Measurements from ENCODE around the gene CXCR4. TPM values are rescaled to one million over a fixed set of nuclear protein-coding genes. Genes with fewer than 3 reads are reported as not detected.

Gene CXCR4
- total and polyA plus RNA-seq, 9 of the 15 experiments (the other 6 are each of a cell fraction or from before 2014, with no cell fraction given) = 0.07 to 0.45 (median 0.17) TPM; not detected in 3

DNA sequence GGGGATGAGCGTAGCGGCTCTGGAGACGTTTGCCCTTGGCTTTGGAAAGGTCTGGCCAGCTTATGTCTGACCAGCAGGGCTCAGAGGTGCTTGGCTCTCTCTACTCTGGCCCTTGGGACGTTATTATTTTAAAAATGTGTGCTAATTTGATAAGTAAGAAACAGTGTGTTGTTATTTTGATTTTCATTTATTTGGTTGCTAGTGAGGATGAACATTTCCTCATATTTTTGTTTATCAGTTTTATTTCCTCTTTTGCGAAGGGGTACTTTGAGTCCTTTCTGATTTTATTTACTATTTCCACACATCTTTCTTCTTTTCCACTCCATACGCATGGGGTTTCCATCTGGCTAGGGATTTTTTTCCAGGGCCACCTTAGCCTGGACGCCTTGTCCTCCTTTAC lies 11.4 kb downstream of the CXCR4 start:
- H3K9ac ChIP-seq (ENCODE audit: insufficient read depth in 1 of 2, low read depth in 2 of 2, low read length in 2 of 2) = no peak overlapping the region
- TF ChIP-seq, protein P1, sequence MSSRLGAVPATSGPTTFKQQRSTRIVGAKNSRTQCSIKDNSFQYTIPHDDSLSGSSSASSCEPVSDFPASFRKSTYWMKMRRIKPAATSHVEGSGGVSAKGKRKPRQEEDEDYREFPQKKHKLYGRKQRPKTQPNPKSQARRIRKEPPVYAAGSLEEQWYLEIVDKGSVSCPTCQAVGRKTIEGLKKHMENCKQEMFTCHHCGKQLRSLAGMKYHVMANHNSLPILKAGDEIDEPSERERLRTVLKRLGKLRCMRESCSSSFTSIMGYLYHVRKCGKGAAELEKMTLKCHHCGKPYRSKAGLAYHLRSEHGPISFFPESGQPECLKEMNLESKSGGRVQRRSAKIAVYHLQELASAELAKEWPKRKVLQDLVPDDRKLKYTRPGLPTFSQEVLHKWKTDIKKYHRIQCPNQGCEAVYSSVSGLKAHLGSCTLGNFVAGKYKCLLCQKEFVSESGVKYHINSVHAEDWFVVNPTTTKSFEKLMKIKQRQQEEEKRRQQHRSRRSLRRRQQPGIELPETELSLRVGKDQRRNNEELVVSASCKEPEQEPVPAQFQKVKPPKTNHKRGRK (tag; IDR thresholded peaks at IDR 0.05) = no peak
- TF ChIP-seq ZEB2 (IDR thresholded peaks at IDR 0.05) = no peak
- TF ChIP-seq BRD9 (IDR thresholded peaks at IDR 0.05; ENCODE audit: low read depth, partially characterized antibody) = no peak
- no peak overlapping the region for H3K4me3 ChIP-seq
- H3K9me1 ChIP-seq (ENCODE audit: control insufficient read depth, insufficient read depth, low read length) = no peaks in the 10 kb centered on the region
- no peaks in the 10 kb centered on the region for H4K20me1 ChIP-seq (replicated peaks; ENCODE audit: control insufficient read depth, insufficient read depth, low read length)
- H3K9me3 ChIP-seq (replicated peaks; ENCODE audit: control insufficient read depth, insufficient read depth, low read depth, low read length) = no peaks in the 10 kb centered on the region
- peaks cover 2 to 6% of the 10 kb centered on the region in 2 experiments; a peak in 2 of 5 replicates for H3K27me3 ChIP-seq (ENCODE audit: control insufficient read depth in 2 of 2, insufficient read depth in 2 of 2, low read length in 2 of 2)
- no peaks in the 10 kb centered on the region for H3K79me2 ChIP-seq (ENCODE audit: control insufficient read depth, insufficient read depth, low read length)
- ChIA-PET POLR2A (interaction anchor here (0.7 kb wide), 1 partner anchor 57 kb away, joined by 6 read pairs; no protein-coding TSS in a partner anchor), CTCF (ENCODE audit: low intra/inter-chr PET ratio) (no interaction called here)
- H3K36me3 ChIP-seq (ENCODE audit: control insufficient read depth, insufficient read depth, low read length) = no peaks in the 10 kb centered on the region
- no TSS peak for BruUV-seq (replicated peaks)
- intact Hi-C loops (cut with micrococcal nuclease) (no loop called here), in situ Hi-C loops (cut with MboI) (no loop called here)
- DNase-seq (ENCODE audit: extremely low read depth in 1 of 4, low spot score in 3 of 4) (no peak), ATAC-seq (no peak), FAIRE-seq (no peak)
- no peak overlapping the region for H3K27ac ChIP-seq (ENCODE audit: extremely low read depth, low read depth, low read length)
- H2AFZ ChIP-seq (ENCODE audit: low read depth, low read length) = no peak overlapping the region
- WGBS (ENCODE audit: insufficient coverage, low coverage, missing lambda C conversion rate) = 3% methylated on average over 7 of the region's 7 CpGs
- H3K4me2 ChIP-seq (ENCODE audit: insufficient read depth, low read length) = no peak overlapping the region
- no peaks in the 10 kb centered on the region for H3K4me1 ChIP-seq (replicated peaks in 1 of 2; ENCODE audit: control insufficient read depth in 2 of 2, insufficient read depth in 2 of 2, low read length in 2 of 2)

DNA sequence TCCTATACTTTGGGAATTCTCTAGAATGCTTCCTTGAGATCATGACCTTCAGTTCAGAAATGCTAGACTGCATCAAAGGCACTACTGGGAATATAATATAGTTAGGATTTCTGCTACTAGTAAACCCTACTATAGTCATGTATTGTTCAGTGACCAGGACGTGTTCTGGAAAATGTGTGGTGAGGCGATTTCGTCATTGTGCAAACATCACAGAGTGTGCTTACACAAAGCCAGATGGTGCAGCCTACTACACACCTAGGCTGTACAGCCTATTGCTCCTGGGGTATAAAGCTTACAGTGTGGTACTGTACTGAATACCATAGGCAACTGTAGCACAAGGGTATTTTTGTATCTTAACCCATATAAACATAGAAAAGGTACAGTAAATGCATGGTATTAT lies 13.0 kb downstream of the CXCR4 start:
- 4% methylated on average over 3 of the region's 3 CpGs for WGBS (ENCODE audit: insufficient coverage, low coverage, missing lambda C conversion rate)
- Histone ChIP-seq H3K79me2 (ENCODE audit: control insufficient read depth, insufficient read depth, low read length) (no peaks in the 10 kb centered on the region), H3K4me2 (ENCODE audit: insufficient read depth, low read length) (no peak overlapping the region), H3K4me1 (replicated peaks in 1 of 2; ENCODE audit: control insufficient read depth in 2 of 2, insufficient read depth in 2 of 2, low read length in 2 of 2) (no peaks in the 10 kb centered on the region), H3K27me3 (ENCODE audit: control insufficient read depth in 2 of 2, insufficient read depth in 2 of 2, low read length in 2 of 2) (peaks cover 2 to 4% of the 10 kb centered on the region in 2 experiments; a peak in 2 of 5 replicates), H3K9me1 (ENCODE audit: control insufficient read depth, insufficient read depth, low read length) (no peaks in the 10 kb centered on the region), H3K9ac (ENCODE audit: insufficient read depth in 1 of 2, low read depth in 2 of 2, low read length in 2 of 2) (no peak overlapping the region), H3K9me3 (replicated peaks; ENCODE audit: control insufficient read depth, insufficient read depth, low read depth, low read length) (no peaks in the 10 kb centered on the region), H2AFZ (ENCODE audit: low read depth, low read length) (no peak overlapping the region), H3K27ac (ENCODE audit: extremely low read depth, low read depth, low read length) (no peak overlapping the region), H4K20me1 (replicated peaks; ENCODE audit: control insufficient read depth, insufficient read depth, low read length) (no peaks in the 10 kb centered on the region), H3K4me3 (no peak overlapping the region), H3K36me3 (ENCODE audit: control insufficient read depth, insufficient read depth, low read length) (no peaks in the 10 kb centered on the region)
- TF ChIP-seq DMBX1 (CRISPR knock-in tag; IDR thresholded peaks at IDR 0.05; ENCODE audit: borderline replicate concordance) = no peak
- TF ChIP-seq TBL1XR1 (IDR thresholded peaks at IDR 0.05; ENCODE audit: low read length in 2 of 2) = no peak
- TF ChIP-seq FIP1L1 (IDR thresholded peaks at IDR 0.05; ENCODE audit: low read depth, low read length, poor library complexity, severe bottlenecking) = no peak
- no peak for TF ChIP-seq RBM34 (IDR thresholded peaks at IDR 0.05; ENCODE audit: borderline replicate concordance, insufficient read depth, low read length)
- TF ChIP-seq HNRNPL (IDR thresholded peaks at IDR 0.05; ENCODE audit: low read depth, low read length) = no peak
- TF ChIP-seq CBX8 (IDR thresholded peaks at IDR 0.05; ENCODE audit: borderline replicate concordance, extremely low read depth, low read depth, low read length, poor library complexity, severe bottlenecking) = no peak
- no peak for TF ChIP-seq ZNF644 (tag; IDR thresholded peaks at IDR 0.05; ENCODE audit: low read depth)
- TF ChIP-seq ZNF764 (CRISPR knock-in tag; IDR thresholded peaks at IDR 0.05; ENCODE audit: low read depth) = no peak
- TF ChIP-seq POLR2B (IDR thresholded peaks at IDR 0.05; ENCODE audit: low read depth, partially characterized antibody) = no peak
- no peak for TF ChIP-seq BHLHE40 (IDR thresholded peaks at IDR 0.05; ENCODE audit: low read length)
- no peak for TF ChIP-seq GTF2F1 (IDR thresholded peaks at IDR 0.05; ENCODE audit: low read depth, low read length)
- TF ChIP-seq ZNF324 (CRISPR knock-in tag; IDR thresholded peaks at IDR 0.05) = no peak
- no peak for TF ChIP-seq HDGF (IDR thresholded peaks at IDR 0.05)
- BruUV-seq (replicated peaks) = no TSS peak
- in situ Hi-C loops (cut with MboI) (no loop called here), intact Hi-C loops (cut with micrococcal nuclease) (no loop called here)
- POLR2A ChIA-PET = no interaction called here
- FAIRE-seq = no peak
- no peak for DNase-seq (ENCODE audit: extremely low read depth in 1 of 4, low spot score in 3 of 4)
- CTCF ChIA-PET (ENCODE audit: low intra/inter-chr PET ratio) = no interaction called here
- ATAC-seq = no peak

All from K562 (cell line).